Upper lobe of left lung (tissue), 6 donors: ENCODE results near the gene CD207. TPM values are rescaled to one million over a fixed set of nuclear protein-coding genes. Genes with fewer than 3 reads are reported as not detected.
"Not testable (repeated sequence)": the region's sequence is repeated elsewhere in the genome, so short reads cannot be mapped to it uniquely, and the experiment has no call there.

ENCODE experiments used
- ATAC-seq, 2 donors: fragments of 200-7000 bp; cut with Tn5 transposase; one replicate each; pipeline ENCODE4 v1.9.1; 2022; ENCODE audit warnings: mild to moderate bottlenecking in 2 of 2, moderate library complexity in 2 of 2; ENCODE audit not compliant: low FRiP score in 2 of 2
- DNase-seq, 2 donors: peaks; one replicate each; pipeline ENCODE4 v3.0.0-alpha.2; 2019 to 2020
- H3K27ac ChIP-seq, 4 donors: fragments of 200-600 bp; sonication (generic); one replicate each; pipeline ENCODE4 v1.5.1; 2016 to 2019
- H3K27me3 ChIP-seq, 4 donors: fragments of 200-600 bp; sonication (generic); one replicate each; pipeline ENCODE4 v1.5.1; 2017 to 2019
- H3K36me3 ChIP-seq, 4 donors: fragments of 200-600 bp; sonication (generic); one replicate each; pipeline ENCODE4 v1.5.1; 2016 to 2019
- H3K4me1 ChIP-seq, 4 donors: fragments of 200-600 bp; sonication (generic); one replicate each; pipeline ENCODE4 v1.5.1; 2018 to 2019
- H3K4me3 ChIP-seq, 4 donors: fragments of 200-600 bp; sonication (generic); one replicate each; pipeline ENCODE4 v1.5.1; 2017 to 2019; ENCODE audit warnings: mild to moderate bottlenecking in 2 of 4, moderate library complexity in 1 of 4
- H3K9me3 ChIP-seq, 4 donors: fragments of 200-600 bp; sonication (generic); one replicate each; pipeline ENCODE4 v1.5.1; 2018 to 2019
- EP300 ChIP-seq, 4 donors: sonication (generic); formaldehyde crosslinking; IDR thresholded peaks; one replicate each; pipeline ENCODE4 v1.5.1; 2017; ENCODE audit warnings: antibody characterized with exemption in 4 of 4, control low read depth in 2 of 4
- POLR2A ChIP-seq, 4 donors: fragments of 450-650 bp; IDR thresholded peaks; one replicate each; pipeline ENCODE4 v1.5.1; 2016 to 2017; ENCODE audit warnings: antibody characterized with exemption in 4 of 4, mild to moderate bottlenecking in 2 of 4
- POLR2AphosphoS5 ChIP-seq, 2 donors: sonication (generic); formaldehyde crosslinking; IDR thresholded peaks; one replicate each; pipeline ENCODE4 v1.5.1; 2017; ENCODE audit warnings: antibody characterized with exemption in 2 of 2
- WGBS, 2 donors: methylation state at CpG; one replicate each; pipeline ENCODE4 v1.1.5; 2017 to 2018; 5-methylcytosine and 5-hydroxymethylcytosine counted together
- total RNA-seq, 6 donors: library from RNA; depleted of rRNA in 4 of 6; stranded (reverse); fragments of >200 nt in 4 of 6; gene quantifications; one replicate each; pipeline versions ENCODE4 v1.1.0 to v1.2.1, GENCODE V29; 2016 to 2021
- TF ChIP-seq, protein P1 (sequence below), 6 experiments: fragments of 450-650 bp in 4 of 6; fragments of 200-600 bp in 2 of 6; sonication (generic) in 2 of 6; IDR thresholded peaks; one replicate each; pipeline ENCODE4 v1.5.1; 2016 to 2019; ENCODE audit warnings: antibody characterized with exemption in 6 of 6
- donor health status: DM: no; HTN: no; CAD: no; lungs with moderate emphysema.
- donor health status: DM: no; HTN: yes; CAD: no; lungs with severe emphysema.

CD207 gene
- 1 to 10 TPM in 1 of 6 donors, under 1 TPM in 1, not detected in 4; 0.74 to 2.2 TPM for total RNA-seq

DNA sequence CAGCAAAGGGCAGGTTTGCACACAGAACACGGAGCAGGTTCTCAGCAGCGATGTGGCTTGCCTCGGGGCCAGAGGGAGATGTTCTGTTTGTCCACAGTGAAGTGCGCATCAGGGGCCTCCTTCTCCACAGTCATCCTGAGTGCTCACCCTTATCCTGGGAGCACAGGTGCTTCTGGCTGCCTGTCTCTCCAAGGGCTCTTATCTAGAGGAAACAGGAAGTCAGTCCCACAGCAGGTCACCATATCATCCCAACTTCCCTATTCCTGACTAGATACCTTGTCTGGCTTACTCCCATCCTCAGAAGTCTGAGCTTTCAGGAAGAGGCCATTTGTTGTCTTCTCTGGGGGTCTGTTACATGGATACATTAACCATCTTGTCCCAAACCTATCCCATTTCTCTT is at the start of gene CD207:
Gene CD207, minus strand, starts transcription at position 174 of the 400 bp plus-strand sequence. Its CDS starts 40 bp downstream, at position 134.
- Histone ChIP-seq H3K9me3 (no peaks in the 10 kb centered on the region), H3K27ac (no peak within 1 kb of the TSS), H3K4me3 (no peak within 1 kb of the TSS), H3K27me3 (no peaks in the 10 kb centered on the region), H3K36me3 (no peaks in the 10 kb centered on the region), H3K4me1 (no peaks in the 10 kb centered on the region)
- WGBS, 2 donors: 74 to 86% methylated on average over 4 of the region's 4 CpGs
- TF ChIP-seq, protein P1, sequence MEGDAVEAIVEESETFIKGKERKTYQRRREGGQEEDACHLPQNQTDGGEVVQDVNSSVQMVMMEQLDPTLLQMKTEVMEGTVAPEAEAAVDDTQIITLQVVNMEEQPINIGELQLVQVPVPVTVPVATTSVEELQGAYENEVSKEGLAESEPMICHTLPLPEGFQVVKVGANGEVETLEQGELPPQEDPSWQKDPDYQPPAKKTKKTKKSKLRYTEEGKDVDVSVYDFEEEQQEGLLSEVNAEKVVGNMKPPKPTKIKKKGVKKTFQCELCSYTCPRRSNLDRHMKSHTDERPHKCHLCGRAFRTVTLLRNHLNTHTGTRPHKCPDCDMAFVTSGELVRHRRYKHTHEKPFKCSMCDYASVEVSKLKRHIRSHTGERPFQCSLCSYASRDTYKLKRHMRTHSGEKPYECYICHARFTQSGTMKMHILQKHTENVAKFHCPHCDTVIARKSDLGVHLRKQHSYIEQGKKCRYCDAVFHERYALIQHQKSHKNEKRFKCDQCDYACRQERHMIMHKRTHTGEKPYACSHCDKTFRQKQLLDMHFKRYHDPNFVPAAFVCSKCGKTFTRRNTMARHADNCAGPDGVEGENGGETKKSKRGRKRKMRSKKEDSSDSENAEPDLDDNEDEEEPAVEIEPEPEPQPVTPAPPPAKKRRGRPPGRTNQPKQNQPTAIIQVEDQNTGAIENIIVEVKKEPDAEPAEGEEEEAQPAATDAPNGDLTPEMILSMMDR (IDR thresholded peaks at IDR 0.05): no peak
- TF ChIP-seq POLR2A (IDR thresholded peaks at IDR 0.05) (no peak), EP300 (IDR thresholded peaks at IDR 0.05) (no peak), POLR2AphosphoS5 (IDR thresholded peaks at IDR 0.05) (no peak)
- DNase-seq (no peak), ATAC-seq (no peak)

DNA sequence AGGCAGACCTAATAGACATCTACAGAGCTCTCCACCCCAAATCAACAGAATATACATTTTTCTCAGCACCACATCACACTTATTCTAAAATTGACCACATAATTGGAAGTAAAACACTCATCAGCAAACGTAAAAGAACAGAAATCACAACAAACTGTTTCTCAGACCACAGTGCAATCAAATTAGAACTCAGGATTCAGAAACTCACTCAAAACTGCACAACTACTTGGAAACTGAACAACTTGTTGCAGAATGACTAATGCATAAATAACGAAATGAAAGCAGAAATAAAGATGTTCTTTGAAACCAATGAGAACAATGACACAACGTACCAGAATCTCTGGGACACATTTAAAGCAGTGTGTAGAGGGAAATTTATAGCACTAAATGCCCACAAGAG is 42.9 kb upstream of the CD207 start:
- ATAC-seq, H3K4me3 ChIP-seq, DNase-seq, H3K36me3 ChIP-seq, H3K4me1 ChIP-seq, H3K9me3 ChIP-seq, H3K27ac ChIP-seq, H3K27me3 ChIP-seq: not testable (repeated sequence)
- 67% methylated on average over 3 of the region's 3 CpGs for WGBS, 2 donors

DNA sequence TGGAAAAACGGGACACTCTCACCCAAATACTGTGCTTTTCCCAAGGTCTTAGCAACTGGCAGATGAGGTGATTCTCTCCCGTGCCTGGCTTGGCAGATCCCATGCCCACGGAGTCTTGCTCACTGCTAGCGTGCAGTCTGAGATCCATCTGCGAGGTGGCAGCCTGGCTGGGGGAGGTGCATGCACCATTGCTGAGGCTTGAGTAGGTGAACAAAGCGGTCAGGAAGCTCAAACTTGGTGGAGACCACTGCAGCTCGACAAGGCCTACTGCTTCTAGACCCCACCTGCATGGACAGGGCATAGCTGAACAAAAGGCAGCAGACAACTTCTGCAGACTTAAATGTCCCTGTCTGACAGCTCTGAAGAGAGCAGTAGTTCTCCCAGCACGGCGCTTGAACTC is 40.5 kb upstream of the CD207 start:
- WGBS, 2 donors: 68 to 73% methylated on average over 6 to 9 of the region's 9 CpGs
- H3K27me3 ChIP-seq, H3K9me3 ChIP-seq: not testable (repeated sequence)

DNA sequence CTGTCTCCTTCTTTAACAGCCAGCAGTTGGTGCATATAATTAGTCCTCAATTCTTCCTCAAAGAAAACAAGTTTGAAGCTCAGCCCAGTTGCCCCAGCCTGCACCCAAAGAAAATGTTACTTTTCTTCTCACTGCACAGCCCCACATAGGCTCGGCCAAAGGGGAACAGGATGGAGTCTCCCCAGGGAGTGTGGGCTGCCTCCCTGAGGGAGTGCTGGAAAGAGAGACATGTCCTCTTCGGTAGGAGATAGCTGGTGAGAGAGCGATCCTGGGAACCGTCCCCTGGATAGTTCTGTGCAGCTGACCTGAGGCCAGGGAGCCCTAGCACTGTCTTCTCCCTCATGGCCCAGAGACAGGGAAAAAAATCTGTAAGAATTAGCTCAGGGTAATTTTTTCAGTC is 37.9 kb upstream of the CD207 start:
- H3K36me3 ChIP-seq: no peaks in the 10 kb centered on the region
- DNase-seq (no peak), ATAC-seq (no peak)
- H3K27me3 ChIP-seq: peaks cover 0 to 3% (median 1%) of the 10 kb centered on the region in 4 donors
- H3K4me3 ChIP-seq: no peak overlapping the region
- TF ChIP-seq EP300 (IDR thresholded peaks at IDR 0.05): no peak
- no peak for TF ChIP-seq POLR2A (IDR thresholded peaks at IDR 0.05)
- TF ChIP-seq POLR2AphosphoS5 (IDR thresholded peaks at IDR 0.05): no peak
- TF ChIP-seq, protein P1 (IDR thresholded peaks at IDR 0.05): no peak
- H3K9me3 ChIP-seq: no peaks in the 10 kb centered on the region
- no peak overlapping the region for H3K27ac ChIP-seq
- H3K4me1 ChIP-seq: peaks cover 7 to 10% (median 9%) of the 10 kb centered on the region in 4 donors
- 35 to 69% methylated on average over 4 of the region's 4 CpGs for WGBS, 2 donors

More for the DNA sequence above, 40.5 kb upstream of the CD207 start:
- H3K27ac ChIP-seq, DNase-seq, H3K36me3 ChIP-seq, H3K4me3 ChIP-seq, ATAC-seq, H3K4me1 ChIP-seq: not testable (repeated sequence)

DNA sequence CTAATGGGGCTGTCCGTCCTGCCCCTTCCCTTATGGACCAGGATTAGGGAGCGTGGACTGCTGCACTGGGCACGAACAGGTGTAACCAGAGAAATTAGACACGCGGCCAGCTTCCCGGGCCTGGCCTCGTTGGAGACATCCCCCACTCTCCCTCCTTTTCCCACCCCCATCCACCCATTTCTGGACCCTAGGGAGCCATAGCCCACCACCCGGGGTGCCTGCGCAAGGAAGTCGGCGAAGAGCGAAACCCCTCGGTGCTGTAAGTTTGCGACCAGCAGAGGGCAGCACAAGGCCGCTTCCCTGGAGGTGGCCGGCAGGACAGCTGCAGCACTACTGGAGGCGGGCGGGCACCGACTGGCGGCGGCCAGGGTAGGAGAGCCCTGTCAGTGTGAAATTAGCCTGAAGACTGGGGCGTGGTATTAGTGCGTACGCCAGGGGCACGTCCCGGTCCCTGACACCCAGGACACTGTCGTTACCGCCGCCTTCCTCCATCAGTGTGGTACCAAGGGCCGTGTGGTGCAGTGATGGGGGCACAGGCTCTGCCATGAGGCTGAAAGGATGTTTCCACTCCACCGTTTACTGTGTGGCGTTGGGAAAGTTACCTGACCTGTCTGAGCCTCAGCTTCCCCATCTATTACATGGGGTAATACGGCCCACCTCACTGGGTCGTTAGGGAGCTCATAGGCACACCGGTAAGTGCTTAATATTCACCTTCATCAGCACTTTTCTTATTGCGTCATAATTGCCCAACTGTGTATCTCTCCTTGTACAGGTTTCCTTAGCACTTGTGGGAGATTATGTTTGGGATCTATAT is 36.0 kb upstream of the CD207 start:
- peak overlapping the region in 1 of 4 donors; percentile 1 for H3K4me3 ChIP-seq
- peak; percentile 85 to 93 for DNase-seq
- H3K27me3 ChIP-seq: peaks cover 0 to 3% (median 1%) of the 10 kb centered on the region in 4 donors
- peak; percentile 94 to 96 for ATAC-seq
- no peaks in the 10 kb centered on the region for H3K36me3 ChIP-seq
- H3K4me1 ChIP-seq: peaks cover 7 to 10% (median 9%) of the 10 kb centered on the region in 4 donors
- TF ChIP-seq POLR2AphosphoS5 (IDR thresholded peaks at IDR 0.05): no peak
- TF ChIP-seq, protein P1 (IDR thresholded peaks at IDR 0.05): peak; percentile 80 to 94 (median 92)
- H3K27ac ChIP-seq: no peak overlapping the region
- WGBS, 2 donors: 14 to 40% methylated on average over 6 to 36 of the region's 36 CpGs
- H3K9me3 ChIP-seq: no peaks in the 10 kb centered on the region

DNA sequence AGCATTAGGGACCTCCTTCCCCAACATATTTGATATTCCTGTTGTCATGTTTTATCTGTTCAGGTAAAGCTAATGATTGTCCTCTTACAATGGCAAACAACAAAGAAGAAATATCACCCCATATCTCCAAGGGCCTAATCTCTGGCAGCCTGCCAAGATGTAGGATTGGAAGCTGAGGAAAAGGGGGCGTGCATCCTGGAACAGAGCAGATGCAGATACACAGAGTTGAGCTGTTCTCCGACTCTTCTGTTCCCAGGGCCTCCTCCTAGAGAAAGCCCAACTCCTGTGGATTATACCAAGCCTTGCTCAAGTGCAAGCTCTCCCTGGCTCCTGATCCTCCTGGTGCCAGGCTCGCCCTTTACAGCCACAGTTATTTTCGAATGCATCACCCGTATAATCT is 35.2 kb upstream of the CD207 start:
- DNase-seq (no peak), ATAC-seq (no peak)
- H3K36me3 ChIP-seq: no peaks in the 10 kb centered on the region
- H3K27ac ChIP-seq: no peak overlapping the region
- H3K4me3 ChIP-seq: no peak overlapping the region
- WGBS, 2 donors: 49 to 59% methylated on average over 5 of the region's 5 CpGs
- H3K4me1 ChIP-seq: peaks cover 7 to 10% (median 9%) of the 10 kb centered on the region in 4 donors
- H3K9me3 ChIP-seq: no peaks in the 10 kb centered on the region
- no peak for TF ChIP-seq POLR2A (IDR thresholded peaks at IDR 0.05)
- TF ChIP-seq EP300 (IDR thresholded peaks at IDR 0.05): no peak
- no peak for TF ChIP-seq POLR2AphosphoS5 (IDR thresholded peaks at IDR 0.05)
- TF ChIP-seq, protein P1 (IDR thresholded peaks at IDR 0.05): no peak
- peaks cover 0 to 3% (median 1%) of the 10 kb centered on the region in 4 donors for H3K27me3 ChIP-seq
